ENCODE results near the gene AKAP6. TPM values are rescaled to one million over a fixed set of nuclear protein-coding genes. Genes with fewer than 3 reads are reported as not detected.

The AKAP6 gene
- total RNA-seq, 1 experiment from 2014 or later = 2.1 TPM

GRCh38 chr14:32667791-32668190 is 338.7 kb downstream of the AKAP6 start:
- DNase-seq (ENCODE audit: low read depth) = no peak

DNA sequence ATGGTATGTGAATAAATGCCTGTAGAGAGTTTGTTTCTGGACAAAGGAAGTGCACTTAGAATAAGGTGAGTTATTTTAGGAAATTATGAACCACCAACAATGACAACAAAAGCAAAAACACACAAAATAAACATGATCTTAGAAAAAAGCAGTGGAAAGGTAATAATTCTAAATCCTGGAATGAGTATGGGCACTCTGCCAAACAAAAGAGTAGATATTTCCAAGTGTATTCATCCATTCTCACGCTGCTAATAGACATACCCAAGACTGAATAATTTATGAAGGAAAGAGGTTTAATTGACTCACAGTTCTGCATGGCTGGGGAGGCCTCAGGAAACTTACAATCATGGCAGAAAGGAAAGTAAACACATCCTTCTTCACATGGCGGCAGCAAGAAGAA is 340.3 kb downstream of the AKAP6 start:
- no peak for DNase-seq (ENCODE audit: low read depth)

DNA sequence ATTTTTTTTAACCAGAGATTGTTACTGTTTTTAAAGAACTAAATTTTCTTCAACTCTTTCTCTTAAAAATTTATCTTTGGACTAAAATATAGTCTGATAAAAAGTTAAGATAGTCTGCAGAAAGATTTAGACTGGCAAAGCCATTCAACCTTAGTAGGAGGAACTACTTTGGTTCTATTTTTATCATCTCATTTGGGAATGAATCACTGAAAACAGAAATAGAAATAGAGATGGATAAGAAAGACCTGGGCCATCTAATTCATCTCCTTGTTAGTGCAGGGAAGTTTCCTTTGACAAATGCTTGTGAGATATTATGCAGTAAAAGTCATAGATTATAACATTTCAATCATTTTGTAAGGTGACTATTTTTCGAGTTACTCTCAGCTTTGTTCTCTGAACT is 346.3 kb downstream of the AKAP6 start:
- DNase-seq (ENCODE audit: low read depth) = no peak

- DNase-seq (ENCODE audit: low read depth) = no peak
These were observed 348.2 kb downstream of the AKAP6 start for GRCh38 chr14:32677129-32677780.

- DNase-seq (ENCODE audit: low read depth) = no peak
These were observed 349.0 kb downstream of the AKAP6 start for GRCh38 chr14:32678088-32678487.

- no peak for DNase-seq (ENCODE audit: low read depth)
These were observed 351.0 kb downstream of the AKAP6 start for GRCh38 chr14:32679927-32680612.

DNA sequence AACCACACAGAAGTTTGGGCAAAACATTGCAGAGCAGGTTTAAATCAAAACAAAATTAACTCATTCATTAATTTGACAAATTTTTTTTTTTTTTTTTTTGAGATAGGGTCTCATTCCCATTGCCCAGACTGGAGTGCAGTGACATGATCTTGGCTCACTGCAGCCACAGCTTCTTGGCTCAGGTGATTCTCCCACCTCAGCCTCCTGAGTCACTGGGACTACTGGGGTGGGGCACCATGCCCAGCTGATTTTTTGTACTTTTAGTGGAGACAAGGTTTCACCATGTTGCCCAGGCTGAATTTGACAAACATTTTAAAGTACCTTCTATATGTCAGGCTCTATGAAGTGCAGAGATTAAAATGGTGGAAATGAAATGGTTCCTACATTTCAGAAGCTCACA is 352.5 kb downstream of the AKAP6 start:
- DNase-seq (ENCODE audit: low read depth) = no peak

GRCh38 chr14:32682214-32682613 is 353.1 kb downstream of the AKAP6 start:
- no peak for DNase-seq (ENCODE audit: low read depth)

DNA sequence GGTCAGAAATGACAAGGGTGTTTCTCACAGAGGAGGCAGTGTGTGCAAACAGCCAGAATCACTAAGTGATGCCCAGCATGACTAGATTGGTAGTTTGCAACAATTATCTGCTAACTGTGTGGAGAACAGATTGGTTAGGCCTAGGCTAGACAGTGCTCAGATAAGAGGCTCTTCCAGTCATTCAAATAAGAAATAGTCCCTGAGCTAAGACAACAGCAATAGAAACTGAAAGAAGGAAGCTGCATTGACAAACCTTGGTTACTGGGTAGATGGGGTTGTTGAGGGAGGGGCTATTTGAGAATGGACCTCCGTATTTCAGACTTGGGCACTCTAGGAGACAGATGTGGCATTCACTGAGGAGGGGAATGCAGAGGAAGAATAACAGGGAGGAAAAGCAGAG is 354.6 kb downstream of the AKAP6 start:
- no peak for DNase-seq (ENCODE audit: low read depth)

DNA sequence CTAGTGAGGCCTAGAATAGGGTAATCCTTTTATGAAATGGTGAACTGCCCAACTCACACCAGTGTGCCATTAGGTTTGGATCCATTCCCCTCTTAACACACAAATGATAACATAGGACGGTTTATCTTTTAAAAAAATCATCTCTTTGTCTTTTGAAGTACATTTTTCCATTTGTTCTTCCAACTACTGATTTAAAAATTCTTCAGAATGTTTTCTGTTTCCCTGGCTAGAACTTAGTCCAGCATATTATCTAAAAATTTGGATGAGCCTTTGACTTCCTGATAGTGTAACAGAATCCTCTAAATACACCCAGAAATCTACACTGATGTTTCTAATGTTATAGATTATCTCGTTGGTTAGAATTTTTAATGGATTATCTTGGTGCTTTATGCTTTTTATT is 359.8 kb downstream of the AKAP6 start:
- DNase-seq (ENCODE audit: low read depth) = no peak

GRCh38 chr14:32692441-32692840 is 363.3 kb downstream of the AKAP6 start:
- DNase-seq (ENCODE audit: low read depth) = peak; percentile 7

GRCh38 chr14:32693114-32693513 is 364.0 kb downstream of the AKAP6 start:
- DNase-seq (ENCODE audit: low read depth) = peak; percentile 82

DNA sequence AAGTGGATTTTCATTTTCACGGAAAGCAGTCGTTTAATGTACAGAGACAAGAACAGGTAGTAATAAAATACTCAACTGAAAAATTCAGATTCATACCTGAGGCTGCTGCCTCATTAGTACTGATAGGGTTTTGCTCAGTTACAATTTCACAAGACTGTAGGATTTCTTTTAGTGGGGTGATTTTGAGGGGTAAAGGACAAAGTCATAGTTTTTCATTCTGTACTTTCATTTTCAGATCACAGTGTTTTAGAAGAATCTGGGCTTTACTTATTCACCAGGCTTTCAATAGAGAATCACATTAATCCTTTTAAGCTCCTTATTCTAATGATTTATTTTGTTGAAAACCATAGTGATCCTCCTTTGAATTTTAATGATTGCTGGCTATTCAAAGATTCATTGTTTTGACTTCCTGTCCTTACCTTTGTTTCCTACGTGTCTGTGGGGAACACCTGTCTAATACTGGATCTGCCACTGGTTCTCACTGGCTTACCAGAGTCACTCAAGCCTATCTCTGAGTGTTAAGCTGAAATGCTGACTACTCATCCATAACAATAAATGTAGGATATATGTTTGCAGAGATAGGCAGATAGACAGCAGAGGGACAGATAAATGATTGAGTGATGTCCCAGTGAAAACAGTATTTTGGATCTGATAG is 365.8 kb downstream of the AKAP6 start:
- no peak for DNase-seq (ENCODE audit: low read depth)

DNA sequence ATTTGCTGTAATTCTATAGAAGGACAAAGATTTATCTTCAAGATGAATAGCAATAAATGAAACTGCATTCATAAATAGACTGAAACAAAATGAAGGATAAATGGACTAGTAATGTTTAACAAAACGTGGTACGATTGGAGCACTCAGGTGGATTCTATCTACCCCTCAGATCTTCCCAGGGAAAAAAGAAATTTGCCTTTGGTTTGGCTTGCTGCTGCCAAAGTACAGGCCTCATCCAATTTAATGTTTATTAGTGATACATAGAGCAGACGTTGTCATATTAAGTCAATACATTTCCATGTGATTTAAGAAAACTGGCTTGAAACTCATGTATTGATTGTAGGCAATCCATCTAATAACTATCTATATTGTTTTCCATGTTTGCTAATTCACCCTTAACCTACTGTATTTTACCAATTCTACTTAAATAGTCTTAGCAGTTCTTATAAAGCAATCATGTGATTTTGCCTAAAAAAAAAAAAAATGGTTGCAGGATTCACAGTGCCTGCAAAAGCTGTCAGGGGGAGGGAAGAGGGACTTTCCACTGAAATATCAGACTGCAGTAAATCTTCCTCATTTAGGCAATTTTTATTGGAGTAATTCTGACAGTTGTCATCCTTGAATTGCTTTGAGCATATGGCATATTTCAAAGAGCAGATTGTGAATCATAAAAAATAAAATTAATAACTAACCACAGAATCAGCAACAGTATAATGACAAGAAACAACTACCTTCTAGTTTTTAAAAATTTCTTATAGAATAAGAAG is 367.4 kb downstream of the AKAP6 start:
- no peak for DNase-seq (ENCODE audit: low read depth)

DNA sequence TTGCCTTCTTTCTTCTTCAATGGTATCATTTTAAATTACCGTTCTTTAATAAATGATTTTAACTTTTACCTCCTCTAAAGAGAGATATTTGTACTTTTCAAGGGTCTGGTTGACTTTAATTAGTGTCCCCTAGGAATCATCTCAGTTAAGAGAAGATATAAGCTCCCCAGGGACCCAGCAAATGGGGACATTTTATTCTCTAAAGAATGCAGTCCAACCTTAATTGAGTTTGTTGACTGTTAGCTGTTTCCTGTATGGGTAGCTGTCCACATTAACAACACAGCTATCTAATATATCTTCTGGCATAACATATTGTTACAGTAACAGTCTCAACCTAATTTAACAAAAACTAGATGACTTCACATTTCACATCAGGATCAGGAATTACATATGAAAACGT is 368.0 kb downstream of the AKAP6 start:
- no peak for DNase-seq (ENCODE audit: low read depth)

DNA sequence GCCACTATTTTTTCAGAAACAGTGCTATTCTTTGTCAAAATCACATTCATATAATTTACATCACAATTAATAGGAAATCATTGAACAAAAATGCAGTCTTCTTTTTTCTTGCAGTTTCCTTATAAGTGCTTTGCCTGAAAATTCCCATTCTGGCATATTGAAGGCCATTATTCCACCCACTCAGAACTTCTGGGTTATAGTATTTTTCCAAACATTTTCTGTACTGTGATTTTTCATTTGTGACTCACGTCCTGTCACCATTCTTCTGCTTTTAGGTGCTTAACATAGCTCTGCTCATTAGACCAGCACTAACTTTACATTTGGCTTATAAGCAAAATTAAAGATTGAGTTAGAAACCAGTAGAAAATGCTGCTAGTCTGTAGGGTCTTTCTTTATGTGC is 368.6 kb downstream of the AKAP6 start:
- DNase-seq (ENCODE audit: low read depth) = peak; percentile 54

DNA sequence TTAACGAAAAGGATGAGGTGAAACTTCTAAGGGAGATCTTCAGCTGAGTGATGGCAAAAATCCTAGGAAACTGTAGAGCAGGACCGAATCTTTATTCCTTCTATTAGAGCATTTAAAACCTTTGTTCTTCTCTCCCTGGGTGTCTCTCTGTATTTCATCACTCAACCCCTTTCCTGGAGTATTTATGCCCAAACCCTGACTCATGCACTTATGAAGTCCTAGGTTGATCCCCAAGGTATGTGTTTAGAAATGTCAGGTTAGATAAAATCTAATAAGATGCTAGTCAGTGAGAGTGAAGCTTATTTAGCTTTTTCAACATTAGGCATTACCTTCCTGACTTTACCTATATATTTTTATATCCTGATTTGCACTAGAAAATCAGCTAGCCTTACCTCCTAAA is 369.7 kb downstream of the AKAP6 start:
- DNase-seq (ENCODE audit: low read depth) = peak; percentile 15

DNA sequence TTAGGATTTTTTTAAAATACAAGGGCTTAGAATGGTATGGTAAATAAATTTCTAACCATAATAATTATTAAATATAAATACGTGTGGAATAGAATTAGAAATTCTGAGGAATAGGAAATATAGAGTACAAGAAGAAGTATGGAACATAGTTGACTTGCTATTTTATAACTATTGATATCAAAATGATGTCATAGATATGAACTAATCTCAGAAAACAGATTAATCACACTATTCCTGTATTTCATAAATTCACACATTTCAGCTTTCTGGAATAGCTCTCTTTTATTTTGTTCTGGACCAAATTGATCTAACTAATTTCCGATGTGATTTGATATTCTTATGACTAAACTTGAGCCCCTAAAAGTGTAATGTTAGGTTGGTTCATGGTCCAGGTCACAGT is 372.4 kb downstream of the AKAP6 start:
- DNase-seq (ENCODE audit: low read depth) = no peak

GRCh38 chr14:32702088-32702487 is 373.0 kb downstream of the AKAP6 start:
- no peak for DNase-seq (ENCODE audit: low read depth)

DNA sequence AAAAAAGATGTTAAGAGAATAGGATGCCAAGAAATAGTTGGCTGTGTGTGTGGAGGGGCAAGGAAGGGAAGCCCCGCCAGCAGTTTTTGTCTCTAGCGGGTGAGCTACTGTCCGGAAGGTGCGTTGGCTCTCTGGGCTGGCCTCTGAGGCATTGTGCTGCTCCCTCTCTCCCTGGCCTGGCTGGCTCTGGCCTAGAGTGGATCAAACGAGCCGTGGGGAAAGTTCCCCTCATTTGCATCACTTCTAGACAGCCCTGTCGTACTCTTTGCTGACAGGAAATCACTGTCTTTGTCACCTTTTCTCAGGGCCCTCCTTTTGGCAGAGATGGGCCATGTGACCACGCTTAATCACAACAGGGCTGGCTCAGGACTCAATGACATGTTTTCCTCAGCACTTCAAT is 373.5 kb downstream of the AKAP6 start:
- DNase-seq (ENCODE audit: low read depth) = peak; percentile 70

DNA sequence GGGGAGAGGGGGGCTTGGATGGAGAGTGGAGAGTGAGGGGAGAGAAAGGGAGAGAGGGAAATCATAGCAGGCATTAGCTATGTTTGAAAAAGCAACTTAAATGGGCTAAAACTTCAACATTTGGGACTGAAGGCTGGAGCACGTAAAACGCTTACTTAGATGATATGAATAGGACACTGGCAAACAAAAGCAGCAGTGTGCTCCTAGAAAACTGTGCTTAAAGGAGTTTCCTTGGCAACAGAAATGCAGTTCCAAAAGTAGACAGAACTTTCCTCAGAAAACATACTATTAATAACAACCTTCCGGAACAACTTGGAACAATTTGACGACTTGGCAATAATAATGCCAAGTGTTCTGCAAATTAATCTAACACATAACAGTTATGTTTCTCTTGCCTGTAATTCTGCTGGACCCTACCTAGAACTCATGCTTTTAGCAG is 374.1 kb downstream of the AKAP6 start:
- no peak for DNase-seq (ENCODE audit: low read depth)

Measured in Daoy (cell line).